Fibroblast of skin of left quadriceps (primary cell): ENCODE data around the gene KRTAP19-2.
"Not testable (repeated sequence)": the region's sequence is repeated elsewhere in the genome, so short reads cannot be mapped to it uniquely, and the experiment has no call there.

Experiments used
- DNase-seq, 2 experiments: peaks; one replicate each; pipeline ENCODE4 v3.0.0-alpha.2; 2013; ENCODE audit warnings: low read depth in 2 of 2

KRTAP19-2 gene, protein sequence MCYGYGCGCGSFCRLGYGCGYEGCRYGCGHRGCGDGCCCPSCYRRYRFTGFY

DNA sequence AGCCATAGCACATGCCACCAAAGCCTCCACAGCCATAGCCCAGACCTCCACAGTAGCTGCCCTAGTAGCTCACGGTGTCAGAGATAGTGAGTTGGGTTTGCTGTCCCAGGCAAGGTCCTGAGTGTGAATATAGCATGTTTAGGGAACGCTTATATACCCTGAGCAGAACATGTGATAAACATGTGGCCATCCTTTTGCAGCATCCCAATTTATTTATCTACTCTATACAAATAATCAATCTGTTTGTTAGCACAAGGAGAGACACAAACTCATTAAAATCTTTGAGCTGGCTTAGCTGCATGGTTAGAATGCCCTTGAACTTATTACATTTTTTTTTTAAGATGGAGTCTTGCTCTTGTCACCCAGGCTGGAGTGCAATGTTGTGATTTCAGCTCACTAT lies at the start of gene KRTAP19-2:
Gene KRTAP19-2 (minus strand): TSS at position 101 of the 400 bp plus-strand sequence. CDS start 88 bp downstream, at position 13.
- DNase-seq, result no peak

DNA sequence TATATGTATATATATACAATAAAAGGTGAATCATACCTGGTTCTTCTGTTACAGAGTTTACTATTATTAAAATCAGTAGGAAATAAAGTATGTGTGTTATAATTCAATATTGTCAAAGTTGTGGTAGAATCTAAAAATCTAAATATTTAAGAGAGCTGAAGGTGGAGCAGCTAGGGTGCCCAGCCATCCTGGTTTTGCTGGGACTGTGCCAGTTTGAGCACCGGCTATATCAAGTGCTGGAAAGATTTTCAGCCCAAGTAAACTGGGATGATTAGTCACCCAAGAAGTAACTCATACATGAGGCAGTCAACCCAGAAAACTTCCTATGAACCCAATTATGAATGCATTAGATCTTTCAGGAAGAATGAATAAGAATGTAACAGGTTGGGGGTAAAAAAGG lies 31.6 kb upstream of the KRTAP19-2 start:
- DNase-seq, result no peak

DNA sequence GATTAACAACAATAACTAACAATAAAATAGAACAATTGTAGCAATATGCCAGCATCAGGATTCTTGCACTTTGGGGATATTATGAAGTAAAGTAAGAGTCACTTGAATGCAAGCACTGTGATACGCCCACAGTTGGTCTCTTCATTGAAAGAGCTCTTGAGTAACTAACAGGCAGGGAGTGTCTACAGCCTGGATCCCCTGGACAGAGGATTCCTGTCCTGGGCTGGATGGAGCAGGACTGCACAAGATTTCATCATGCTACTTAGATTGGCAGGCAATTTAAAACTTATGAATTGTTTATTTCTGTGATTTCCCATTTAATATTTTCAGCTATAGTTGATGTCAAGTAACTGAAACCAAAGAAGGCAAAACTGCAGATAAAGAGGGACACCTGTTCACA lies 28.4 kb upstream of the KRTAP19-2 start:
- DNase-seq, result no peak

GRCh38 chr21:30505621-30506205 lies 18.5 kb upstream of the KRTAP19-2 start:
- not testable (repeated sequence) for DNase-seq

DNA sequence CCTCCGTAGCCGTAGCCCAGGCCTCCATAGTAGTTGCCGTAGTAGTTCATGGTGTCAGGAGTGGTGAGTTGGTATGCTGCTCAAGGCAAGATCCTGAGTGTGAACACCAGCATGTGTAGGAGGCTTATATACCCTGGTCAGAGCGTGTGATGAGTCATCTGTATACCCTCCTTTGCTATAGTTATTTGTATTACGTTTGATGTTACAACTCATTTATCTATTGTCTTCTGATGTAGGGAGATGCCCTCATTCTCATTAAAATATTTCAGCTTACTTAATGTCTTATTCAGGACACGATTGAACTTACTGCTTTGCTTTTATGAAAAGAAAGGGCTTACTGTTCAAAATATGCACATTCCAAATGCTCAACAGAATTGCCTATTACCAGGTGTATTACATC lies 14.8 kb upstream of the KRTAP19-2 start, which contains the start of gene KRTAP19-5:
Gene KRTAP19-5 (minus strand): TSS at position 101 of the 400 bp plus-strand sequence. CDS start 51 bp downstream, at position 50.
- no peak for DNase-seq

- no peak for DNase-seq
These were observed 9.8 kb upstream of the KRTAP19-2 start, which contains the start of gene KRTAP19-4 for GRCh38 chr21:30497065-30497464. Gene KRTAP19-4 (minus strand): TSS chr21:30497165. CDS start chr21:30497110, 55 bp downstream.

GRCh38 chr21:30491963-30492428 lies 4.8 kb upstream of the KRTAP19-2 start, which contains the start of gene KRTAP19-3:
Gene KRTAP19-3 (minus strand): TSS chr21:30492013. CDS start chr21:30491957, 56 bp downstream.
- no peak for DNase-seq

- no peak for DNase-seq
These were observed 1.1 kb downstream of the KRTAP19-2 start for GRCh38 chr21:30486180-30486579.

GRCh38 chr21:30482130-30482529 lies 5.1 kb downstream of the KRTAP19-2 start:
- no peak for DNase-seq

DNA sequence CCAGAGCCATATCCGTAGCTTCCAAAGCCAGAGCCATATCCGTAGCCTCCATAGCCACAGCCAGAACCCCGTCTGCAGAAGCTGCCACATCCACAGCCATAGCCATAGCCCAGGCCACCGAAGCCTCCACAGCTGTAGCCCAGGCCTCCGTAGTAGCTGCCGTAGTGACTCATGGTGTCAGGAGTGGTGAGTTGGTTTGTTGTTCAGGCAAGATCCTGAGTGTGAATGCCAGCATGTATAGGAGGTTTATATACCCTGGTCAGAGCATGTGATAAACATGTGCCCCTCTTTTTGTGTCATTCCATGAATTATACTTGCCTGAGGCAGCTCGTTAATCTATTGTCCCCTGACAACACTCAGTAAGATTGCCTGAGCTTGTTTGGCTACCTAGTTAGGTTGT lies 7.1 kb downstream of the KRTAP19-2 start, which contains the start of gene KRTAP19-1:
Gene KRTAP19-1 (minus strand): TSS at position 223 of the 400 bp plus-strand sequence. CDS start 50 bp downstream, at position 173.
- no peak for DNase-seq

DNA sequence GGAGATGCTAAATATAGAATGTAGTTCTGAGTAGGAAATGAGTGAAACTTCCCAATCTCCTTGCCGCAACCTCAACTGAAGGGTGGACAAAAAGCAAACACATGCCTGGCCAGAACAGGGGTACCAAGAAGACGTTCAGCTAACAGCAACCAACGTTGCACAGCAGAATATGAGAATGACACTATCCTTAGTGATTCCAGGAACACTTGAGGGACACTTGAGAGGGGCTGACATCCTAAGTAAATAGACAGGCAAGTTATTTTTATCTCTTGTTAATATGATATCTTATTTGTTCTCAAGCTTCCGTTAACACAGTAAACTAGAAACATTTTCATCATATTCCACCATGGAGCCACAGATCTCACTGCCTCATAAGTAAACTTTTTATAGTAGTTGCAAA lies 8.0 kb downstream of the KRTAP19-2 start:
- DNase-seq, result no peak

- no peak for DNase-seq
These were observed 9.2 kb downstream of the KRTAP19-2 start for GRCh38 chr21:30478004-30478403.

DNA sequence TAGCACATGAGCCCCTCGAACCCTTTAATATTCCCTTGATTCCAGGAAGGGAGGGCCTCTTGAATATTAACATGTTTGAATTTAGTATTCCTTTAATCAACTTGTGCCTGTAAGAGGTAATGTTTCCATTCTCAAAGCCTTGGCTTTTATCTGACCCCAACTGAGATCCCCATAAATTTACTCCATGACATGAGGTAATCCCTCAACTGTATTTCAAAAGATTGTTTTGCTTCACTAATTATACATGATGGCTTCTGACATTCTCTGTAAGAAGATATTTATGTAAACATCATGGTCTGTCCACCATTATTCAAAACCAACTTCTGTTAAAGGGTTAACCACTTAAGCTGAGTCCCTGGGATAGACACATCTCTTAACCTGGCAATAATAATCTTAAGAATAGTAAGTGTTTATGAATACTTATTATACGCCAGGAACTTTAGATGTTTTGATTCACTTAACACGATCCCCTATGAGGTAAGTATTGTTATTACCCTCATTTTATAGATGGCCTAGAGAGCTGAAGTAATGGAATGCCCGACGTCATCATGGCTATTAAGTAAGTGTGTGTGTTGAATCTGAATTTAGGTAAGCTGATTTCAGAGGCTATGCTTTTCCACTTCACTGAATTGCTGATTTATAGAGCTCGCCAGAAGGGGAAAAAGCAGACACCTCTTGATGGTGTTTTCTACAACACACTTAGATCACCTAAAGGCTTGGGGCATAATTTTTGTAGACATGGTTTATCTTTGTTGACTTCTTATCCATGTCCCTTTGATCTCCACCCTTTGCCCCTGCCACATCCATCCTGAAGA lies 18.1 kb downstream of the KRTAP19-2 start:
- no peak for DNase-seq

DNA sequence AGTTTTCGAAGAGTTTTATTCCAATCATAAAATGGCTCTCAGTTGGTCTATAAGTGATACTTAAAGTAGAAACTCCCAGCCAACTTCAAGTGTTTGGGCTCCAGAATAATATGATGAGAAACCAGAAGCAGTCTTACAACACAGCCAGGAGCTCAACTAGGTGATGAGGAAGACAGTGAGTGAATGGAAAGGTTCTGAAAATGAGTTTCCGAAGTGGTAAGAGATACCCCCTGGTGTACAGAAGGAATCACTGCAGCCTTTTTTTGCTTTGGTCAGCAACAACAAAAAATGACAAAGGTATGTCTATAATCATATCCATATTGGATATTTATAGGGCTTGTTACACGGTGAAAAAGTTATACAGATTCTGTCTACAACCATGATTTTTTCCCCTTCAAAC lies 23.5 kb downstream of the KRTAP19-2 start:
- no peak for DNase-seq

GRCh38 chr21:30448514-30448913 lies 38.7 kb downstream of the KRTAP19-2 start:
- no peak for DNase-seq

- no peak for DNase-seq
These were observed 40.2 kb downstream of the KRTAP19-2 start for GRCh38 chr21:30447056-30447455.

- DNase-seq, result no peak
These were observed 43.0 kb downstream of the KRTAP19-2 start for GRCh38 chr21:30444204-30444603.

DNA sequence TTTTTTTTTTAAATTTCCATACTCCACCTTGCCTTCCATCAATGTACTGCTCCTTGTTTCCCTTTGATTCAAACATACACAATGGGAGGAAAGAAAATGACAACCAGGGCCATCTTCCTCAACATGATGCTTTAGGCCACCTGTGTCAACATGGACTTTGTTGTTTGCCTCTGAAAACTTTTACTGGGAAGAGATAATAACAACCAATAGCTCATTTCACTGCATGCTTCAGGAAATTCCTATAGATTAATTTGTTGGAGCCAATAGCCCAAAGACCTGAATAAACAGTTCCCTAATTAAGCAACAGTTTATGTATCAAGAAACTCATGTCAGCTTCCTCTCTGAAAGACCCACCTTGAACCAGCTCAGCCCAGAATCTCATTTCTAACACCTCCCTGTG lies 44.0 kb downstream of the KRTAP19-2 start:
- DNase-seq, result no peak

DNA sequence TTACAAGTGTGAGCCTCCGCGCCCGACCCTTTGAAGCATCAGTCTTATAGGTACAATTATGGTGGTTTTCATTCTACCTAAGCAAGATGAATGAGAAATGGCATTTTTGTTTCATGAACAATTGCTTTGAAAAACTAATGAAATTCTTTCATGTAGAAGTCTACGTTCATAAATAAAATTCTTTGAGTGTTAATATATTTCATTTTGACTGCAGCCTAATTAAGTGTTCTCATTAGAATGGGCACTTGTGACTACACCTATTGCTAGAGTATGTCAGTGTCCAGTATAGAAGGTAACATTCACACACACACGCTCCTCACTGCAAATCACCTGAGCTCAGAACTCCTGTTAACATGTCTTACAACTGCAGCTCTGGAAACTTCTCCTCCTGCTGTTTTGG lies 47.3 kb downstream of the KRTAP19-2 start, which contains the start of gene KRTAP15-1:
Gene KRTAP15-1 (plus strand): TSS at position 301 of the 400 bp plus-strand sequence. CDS start 53 bp downstream, at position 354.
- no peak for DNase-seq
